Effector CD8-positive, alpha-beta T cell (primary cell): ENCODE data around the gene GRK4.

Source experiments
- DNase-seq: peaks from one replicate; lab custom pipeline; 2025; lab: John Stamatoyannopoulos, UW

The GRK4 gene

GRCh38 chr4:3011456-3012220 is 48.3 kb downstream of the GRK4 start:
- no peak for DNase-seq

GRCh38 chr4:3013323-3013722 is 50.0 kb downstream of the GRK4 start:
- no peak for DNase-seq

GRCh38 chr4:3013839-3014350 is 50.5 kb downstream of the GRK4 start:
- no peak for DNase-seq

- no peak for DNase-seq
These were observed 53.6 kb downstream of the GRK4 start for GRCh38 chr4:3016961-3017360.

GRCh38 chr4:3017504-3017903 is 54.1 kb downstream of the GRK4 start:
- DNase-seq, result no peak

- no peak for DNase-seq
These were observed 55.9 kb downstream of the GRK4 start for GRCh38 chr4:3019145-3019846.

- no peak for DNase-seq
These were observed 57.8 kb downstream of the GRK4 start for GRCh38 chr4:3021127-3021526.

- no peak for DNase-seq
These were observed 58.3 kb downstream of the GRK4 start for GRCh38 chr4:3021627-3022026.

- DNase-seq, result no peak
These were observed 58.7 kb downstream of the GRK4 start for GRCh38 chr4:3022112-3022511.

GRCh38 chr4:3022651-3023050 is 59.3 kb downstream of the GRK4 start:
- DNase-seq, result no peak

GRCh38 chr4:3025881-3026280 is 62.5 kb downstream of the GRK4 start:
- DNase-seq, result no peak

GRCh38 chr4:3026540-3026939 is 63.2 kb downstream of the GRK4 start:
- DNase-seq, result no peak

- DNase-seq, result no peak
These were observed 66.1 kb downstream of the GRK4 start for GRCh38 chr4:3029464-3029863.

- no peak for DNase-seq
These were observed 67.4 kb downstream of the GRK4 start for GRCh38 chr4:3030566-3031356.

GRCh38 chr4:3031357-3032082 is 68.1 kb downstream of the GRK4 start:
- DNase-seq, result no peak

GRCh38 chr4:3034231-3034630 is 70.9 kb downstream of the GRK4 start:
- DNase-seq, result no peak

GRCh38 chr4:3035249-3035648 is 71.9 kb downstream of the GRK4 start:
- DNase-seq, result no peak

- no peak for DNase-seq
These were observed 72.3 kb downstream of the GRK4 start for GRCh38 chr4:3035674-3036073.

- DNase-seq, result no peak
These were observed 73.0 kb downstream of the GRK4 start for GRCh38 chr4:3036131-3036952.

GRCh38 chr4:3037957-3038461 is 74.6 kb downstream of the GRK4 start:
- DNase-seq, result no peak
